HG02588 (cell line): ENCODE results near the gene SMCHD1.
"Not testable (repeated sequence)": the region's sequence is repeated elsewhere in the genome, so short reads cannot be mapped to it uniquely, and the experiment has no call there.

Experiments used
- ATAC-seq: cut with Tn5 transposase; IDR thresholded peaks from one replicate; pipeline ENCODE4 v1.9.1; 2021; ENCODE audit warnings: mild to moderate bottlenecking, moderate library complexity; ENCODE audit not compliant: unreplicated experiment

SMCHD1 gene

GRCh38 chr18:2848247-2849246 lies 193.0 kb downstream of the SMCHD1 start:
- no peak for ATAC-seq

DNA sequence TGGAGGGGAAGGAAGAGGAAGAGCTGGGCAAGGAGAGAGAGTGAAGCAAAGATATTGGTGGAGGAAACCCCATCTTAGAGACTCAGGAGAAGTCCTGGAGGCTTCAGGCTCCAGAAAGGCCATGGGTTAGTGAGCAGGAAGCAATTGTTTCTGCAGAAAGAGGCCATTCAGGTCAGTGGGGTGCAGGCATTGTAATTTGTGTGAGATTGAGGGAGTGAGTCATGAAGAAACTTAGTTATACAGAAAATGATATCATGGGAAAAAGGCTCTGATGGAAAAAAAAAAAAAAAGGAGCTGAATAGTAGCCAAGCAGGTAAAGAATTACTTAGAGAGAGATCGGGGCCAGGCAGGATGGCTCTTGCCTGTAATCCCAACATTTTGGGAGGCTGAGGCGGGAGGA lies 195.3 kb downstream of the SMCHD1 start:
- no peak for ATAC-seq

DNA sequence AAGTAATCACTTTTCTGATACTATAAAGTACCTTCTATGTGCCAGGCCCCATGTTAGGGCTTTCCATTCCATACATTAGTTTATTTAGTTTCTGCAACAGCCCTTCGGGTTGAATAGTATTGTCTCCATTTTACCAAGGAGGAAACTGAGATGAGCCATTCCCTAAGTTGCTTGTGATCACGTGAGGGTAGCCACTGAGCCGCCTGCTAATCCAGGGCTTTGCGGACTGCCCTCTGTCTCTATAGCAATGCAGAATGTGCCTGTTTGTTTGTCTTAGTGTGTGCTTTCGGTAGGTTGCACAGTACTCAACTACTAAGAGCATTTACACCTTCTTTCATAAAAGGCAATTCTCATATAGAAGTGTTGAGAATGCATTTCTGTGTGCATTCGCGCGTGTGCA lies 196.2 kb downstream of the SMCHD1 start:
- ATAC-seq: no peak

DNA sequence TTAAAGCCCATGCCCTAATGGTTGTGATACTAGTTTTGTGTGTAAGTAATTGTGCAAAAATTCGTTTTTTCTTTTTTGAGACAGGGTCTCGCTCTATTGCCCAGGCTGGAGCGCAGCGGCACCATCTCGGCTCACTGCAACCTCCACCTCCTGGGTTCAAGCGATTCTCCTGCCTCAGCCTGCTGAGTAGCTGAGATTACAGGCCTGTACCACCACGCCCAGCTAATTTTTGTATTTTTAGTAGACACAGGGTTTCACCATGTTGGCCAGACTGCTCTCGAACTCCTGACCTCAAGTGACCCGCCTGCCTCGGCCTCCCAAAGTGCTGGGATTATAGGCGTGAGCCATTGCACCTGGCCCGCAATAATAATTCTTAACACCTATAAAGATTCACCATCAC lies 196.9 kb downstream of the SMCHD1 start:
- not testable (repeated sequence) for ATAC-seq

- ATAC-seq: no peak
Measured at GRCh38 chr18:2853173-2853925, 197.8 kb downstream of the SMCHD1 start.

GRCh38 chr18:2853926-2854664 lies 198.6 kb downstream of the SMCHD1 start:
- ATAC-seq: no peak
